ENCODE results near the gene SELPLG. TPM values are rescaled to one million over a fixed set of nuclear protein-coding genes. Genes with fewer than 3 reads are reported as not detected.

SELPLG gene
- total and polyA plus RNA-seq, 4 donors, result 2.1 to 9.6 (median 4.8) TPM

DNA sequence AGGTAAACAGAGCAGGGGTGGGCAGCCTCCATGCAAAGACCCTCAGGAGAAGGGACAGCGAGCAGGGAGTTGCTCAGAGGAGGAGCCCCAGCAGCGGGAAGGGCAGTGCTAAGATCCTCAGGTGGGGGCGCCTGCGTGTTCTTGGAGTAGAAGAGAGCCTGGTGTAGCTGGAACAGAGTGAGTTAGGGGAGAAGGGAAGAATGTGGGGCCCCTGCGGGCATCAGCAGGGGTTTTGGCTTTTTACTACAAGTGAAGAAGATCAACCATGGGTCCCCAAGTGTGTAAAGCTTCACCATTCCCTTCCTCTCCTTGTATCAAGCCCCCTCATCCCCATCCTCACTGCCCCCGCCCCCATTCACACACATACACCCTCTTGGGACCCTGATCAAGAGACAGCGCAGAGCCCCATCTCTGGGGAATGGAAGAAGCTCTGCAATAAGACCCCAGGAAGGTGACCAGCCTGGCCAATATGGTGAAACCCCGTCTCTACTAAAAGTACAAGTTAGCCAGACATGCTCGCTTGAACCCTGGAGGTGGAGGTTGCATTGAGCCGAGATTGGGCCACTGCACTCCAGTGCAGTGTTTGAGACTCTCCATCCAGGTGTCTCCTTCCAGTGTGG is 25.6 kb downstream of the SELPLG start:
- no peaks in the 10 kb centered on the region for H3K27me3 ChIP-seq (ENCODE audit: control insufficient read depth in 4 of 4, insufficient read depth in 4 of 4, low read length in 3 of 4)
- no peak for DNase-seq (ENCODE audit: low spot score)
- 84% methylated on average over 10 of the region's 10 CpGs for WGBS
- H3K4me1 ChIP-seq (ENCODE audit: control insufficient read depth in 4 of 4, insufficient read depth in 4 of 4, low read length in 3 of 4), result no peaks in the 10 kb centered on the region
- H3K9me3 ChIP-seq (ENCODE audit: control insufficient read depth in 4 of 4, low read length in 3 of 4), result no peaks in the 10 kb centered on the region
- H3K9ac ChIP-seq (ENCODE audit: low read depth in 1 of 2, low read length in 2 of 2), result no peak overlapping the region
- no peak overlapping the region for H3K4me3 ChIP-seq (ENCODE audit: low read depth in 1 of 3, low read length in 3 of 3)
- no peak overlapping the region for H3K27ac ChIP-seq (ENCODE audit: low read depth in 1 of 2, low read length in 2 of 2)
- TF ChIP-seq, protein P1, sequence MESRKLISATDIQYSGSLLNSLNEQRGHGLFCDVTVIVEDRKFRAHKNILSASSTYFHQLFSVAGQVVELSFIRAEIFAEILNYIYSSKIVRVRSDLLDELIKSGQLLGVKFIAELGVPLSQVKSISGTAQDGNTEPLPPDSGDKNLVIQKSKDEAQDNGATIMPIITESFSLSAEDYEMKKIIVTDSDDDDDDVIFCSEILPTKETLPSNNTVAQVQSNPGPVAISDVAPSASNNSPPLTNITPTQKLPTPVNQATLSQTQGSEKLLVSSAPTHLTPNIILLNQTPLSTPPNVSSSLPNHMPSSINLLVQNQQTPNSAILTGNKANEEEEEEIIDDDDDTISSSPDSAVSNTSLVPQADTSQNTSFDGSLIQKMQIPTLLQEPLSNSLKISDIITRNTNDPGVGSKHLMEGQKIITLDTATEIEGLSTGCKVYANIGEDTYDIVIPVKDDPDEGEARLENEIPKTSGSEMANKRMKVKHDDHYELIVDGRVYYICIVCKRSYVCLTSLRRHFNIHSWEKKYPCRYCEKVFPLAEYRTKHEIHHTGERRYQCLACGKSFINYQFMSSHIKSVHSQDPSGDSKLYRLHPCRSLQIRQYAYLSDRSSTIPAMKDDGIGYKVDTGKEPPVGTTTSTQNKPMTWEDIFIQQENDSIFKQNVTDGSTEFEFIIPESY (IDR thresholded peaks at IDR 0.05), result no peak
- no peak for TF ChIP-seq SP1 (IDR thresholded peaks at IDR 0.05)
- TF ChIP-seq GABPA (IDR thresholded peaks at IDR 0.05 in 1 of 2, conservative IDR thresholded peaks at IDR 0.05 in 1 of 2), result no peak
- TF ChIP-seq RAD21 (IDR thresholded peaks at IDR 0.05), result no peak
- no peaks in the 10 kb centered on the region for H3K36me3 ChIP-seq (ENCODE audit: control insufficient read depth in 4 of 4, insufficient read depth in 3 of 4, low read depth in 1 of 4, low read length in 3 of 4)

DNA sequence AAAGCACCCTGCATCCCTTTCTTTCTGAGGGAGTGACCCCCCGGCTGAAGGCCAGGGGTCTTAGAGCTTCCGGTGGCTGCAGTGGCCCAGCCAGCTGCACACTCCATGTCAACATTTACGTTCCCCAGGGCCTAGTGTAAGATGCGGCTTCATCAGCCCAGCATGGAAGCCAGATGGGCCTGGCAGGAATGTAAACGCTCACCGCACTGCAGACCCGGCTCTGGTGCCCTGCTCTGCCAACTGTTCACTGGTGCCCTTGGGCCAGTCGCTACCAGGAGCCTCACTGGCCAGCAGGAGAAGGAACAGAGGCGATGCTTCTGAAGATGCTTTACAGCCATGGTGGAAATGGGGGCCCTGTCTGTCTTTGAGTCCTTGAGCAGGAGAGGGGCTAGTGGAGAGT is 27.2 kb downstream of the SELPLG start:
- Histone ChIP-seq H3K4me1 (ENCODE audit: control insufficient read depth in 4 of 4, insufficient read depth in 4 of 4, low read length in 3 of 4) (no peaks in the 10 kb centered on the region), H3K9ac (ENCODE audit: low read depth in 1 of 2, low read length in 2 of 2) (no peak overlapping the region), H3K27ac (ENCODE audit: low read depth in 1 of 2, low read length in 2 of 2) (no peak overlapping the region), H3K9me3 (ENCODE audit: control insufficient read depth in 4 of 4, low read length in 3 of 4) (no peaks in the 10 kb centered on the region), H3K4me3 (ENCODE audit: low read depth in 1 of 3, low read length in 3 of 3) (no peak overlapping the region), H3K36me3 (ENCODE audit: control insufficient read depth in 4 of 4, insufficient read depth in 3 of 4, low read depth in 1 of 4, low read length in 3 of 4) (no peaks in the 10 kb centered on the region), H3K27me3 (ENCODE audit: control insufficient read depth in 4 of 4, insufficient read depth in 4 of 4, low read length in 3 of 4) (no peaks in the 10 kb centered on the region)
- WGBS, result 89% methylated on average over 9 of the region's 9 CpGs
- TF ChIP-seq GABPA (IDR thresholded peaks at IDR 0.05 in 1 of 2, conservative IDR thresholded peaks at IDR 0.05 in 1 of 2), result no peak
- TF ChIP-seq NR2F2 (IDR thresholded peaks at IDR 0.05), result no peak
- no peak for DNase-seq (ENCODE audit: low spot score)

DNA sequence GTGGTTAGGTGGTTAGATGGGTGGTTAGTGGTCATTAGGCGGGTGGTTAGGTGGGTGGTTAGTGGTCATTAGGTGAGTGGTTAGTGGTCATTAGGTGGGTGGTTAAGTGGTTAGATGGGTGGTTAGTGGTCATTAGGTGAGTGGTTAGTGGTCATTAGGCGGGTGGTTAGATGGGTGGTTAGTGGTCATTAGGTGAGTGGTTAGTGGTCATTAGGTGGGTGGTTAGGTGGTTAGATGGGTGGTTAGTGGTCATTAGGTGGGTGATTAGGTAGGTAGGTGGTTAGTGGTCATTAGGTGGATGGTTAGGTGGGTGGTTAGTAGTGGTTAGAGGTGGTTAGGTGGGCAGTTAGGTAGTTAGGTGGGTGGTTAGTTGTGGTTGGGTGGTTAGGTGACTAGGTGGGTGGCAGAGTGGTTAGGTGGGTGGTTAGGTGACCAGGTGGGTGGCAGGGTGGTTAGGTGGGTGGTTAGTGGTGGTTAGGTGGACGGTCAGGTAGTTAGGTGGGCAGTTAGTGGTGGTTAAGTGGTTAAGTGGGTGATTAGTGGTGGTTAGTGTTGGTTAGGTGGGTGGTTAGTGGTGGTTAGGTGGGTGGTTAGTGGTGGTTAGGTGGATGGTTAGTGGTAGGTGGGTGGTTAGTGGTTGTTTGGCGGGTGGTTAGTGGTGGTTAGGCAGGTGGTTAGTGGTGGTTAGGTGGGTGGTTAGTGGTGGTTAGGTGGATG is 27.8 kb downstream of the SELPLG start:
- Histone ChIP-seq H3K4me3 (ENCODE audit: low read depth in 1 of 3, low read length in 3 of 3) (no peak overlapping the region), H3K36me3 (ENCODE audit: control insufficient read depth in 4 of 4, insufficient read depth in 3 of 4, low read depth in 1 of 4, low read length in 3 of 4) (no peaks in the 10 kb centered on the region), H3K9ac (ENCODE audit: low read depth in 1 of 2, low read length in 2 of 2) (no peak overlapping the region), H3K27ac (ENCODE audit: low read depth in 1 of 2, low read length in 2 of 2) (no peak overlapping the region), H3K4me1 (ENCODE audit: control insufficient read depth in 4 of 4, insufficient read depth in 4 of 4, low read length in 3 of 4) (no peaks in the 10 kb centered on the region), H3K9me3 (ENCODE audit: control insufficient read depth in 4 of 4, low read length in 3 of 4) (no peaks in the 10 kb centered on the region), H3K27me3 (ENCODE audit: control insufficient read depth in 4 of 4, insufficient read depth in 4 of 4, low read length in 3 of 4) (no peaks in the 10 kb centered on the region)
- WGBS, result 91% methylated on average over 4 of the region's 4 CpGs
- TF ChIP-seq GABPA (IDR thresholded peaks at IDR 0.05 in 1 of 2, conservative IDR thresholded peaks at IDR 0.05 in 1 of 2), result no peak
- TF ChIP-seq, protein P1 (IDR thresholded peaks at IDR 0.05), result no peak
- TF ChIP-seq SP1 (IDR thresholded peaks at IDR 0.05), result no peak
- no peak for TF ChIP-seq FOXA2 (IDR thresholded peaks at IDR 0.05)
- no peak for DNase-seq (ENCODE audit: low spot score)

Measured in liver (tissue), 9 donors.